Neural cell (in vitro differentiated cells): Measurements from ENCODE around the gene SLCO3A1.

Experiments used
- EP300 ChIP-seq: fragments of 450-650 bp; conservative IDR thresholded peaks from 2 replicates; pipeline ENCODE4 v1.6.1; 2014; ENCODE audit warnings: antibody characterized with exemption, mild to moderate bottlenecking, moderate library complexity; ENCODE audit not compliant: poor library complexity, severe bottlenecking
- EZH2 ChIP-seq: fragments of 200-600, 300-800 bp; shearing (Covaris generic), sonication (generic); IDR thresholded peaks from 2 replicates; pipeline ENCODE4 v1.6.1; 2014; ENCODE audit warnings: antibody characterized with exemption, low read length, borderline replicate concordance, mild to moderate bottlenecking; ENCODE audit not compliant: insufficient read depth, poor library complexity, severe bottlenecking
- MXI1 ChIP-seq: fragments of 450-650 bp; conservative IDR thresholded peaks from 2 replicates; pipeline ENCODE4 v1.6.1; 2014; ENCODE audit warnings: antibody characterized with exemption, mild to moderate bottlenecking; ENCODE audit not compliant: poor library complexity, severe bottlenecking
- POLR2AphosphoS5 ChIP-seq: IDR thresholded peaks from 2 replicates; pipeline ENCODE4 v1.6.1; 2012
- SMC3 ChIP-seq: fragments of 450-650 bp; conservative IDR thresholded peaks from 2 replicates; pipeline ENCODE4 v1.6.1; 2014; ENCODE audit warnings: antibody characterized with exemption, mild to moderate bottlenecking, moderate library complexity; ENCODE audit not compliant: poor library complexity
- TAF1 ChIP-seq: IDR thresholded peaks from 2 replicates; pipeline ENCODE4 v1.6.1; 2012; ENCODE audit warnings: low read depth
- TF ChIP-seq, protein P1 (sequence below): fragments of 450-650 bp; IDR thresholded peaks from 2 replicates; pipeline ENCODE4 v1.5.1; 2014; ENCODE audit warnings: antibody characterized with exemption, mild to moderate bottlenecking, moderate library complexity; ENCODE audit not compliant: poor library complexity, severe bottlenecking
- TF ChIP-seq, protein P2 (sequence below): IDR thresholded peaks from 2 replicates; pipeline ENCODE4 v1.6.1; 2012; ENCODE audit warnings: borderline replicate concordance

DNA sequence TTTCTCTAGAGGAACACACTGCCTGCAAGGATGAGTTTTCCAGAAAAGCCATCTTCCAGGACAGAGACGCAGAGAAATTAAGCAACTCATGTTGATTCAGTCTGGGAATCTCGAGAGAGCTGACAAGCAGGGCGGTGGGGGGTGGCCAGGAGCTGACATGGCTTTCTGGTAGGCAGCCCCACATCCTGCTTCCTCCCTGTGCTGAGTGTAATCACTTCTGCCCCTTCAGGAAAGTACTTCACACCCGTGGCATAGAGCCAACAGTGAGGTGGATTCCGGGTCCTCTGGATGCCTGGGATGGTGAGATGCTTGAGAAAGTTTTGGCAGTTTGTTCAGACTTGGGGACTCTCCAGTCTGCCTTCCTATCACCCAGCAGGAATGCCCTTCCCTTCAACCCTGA lies 221.1 kb downstream of the SLCO3A1 start:
- TF ChIP-seq, protein P1, sequence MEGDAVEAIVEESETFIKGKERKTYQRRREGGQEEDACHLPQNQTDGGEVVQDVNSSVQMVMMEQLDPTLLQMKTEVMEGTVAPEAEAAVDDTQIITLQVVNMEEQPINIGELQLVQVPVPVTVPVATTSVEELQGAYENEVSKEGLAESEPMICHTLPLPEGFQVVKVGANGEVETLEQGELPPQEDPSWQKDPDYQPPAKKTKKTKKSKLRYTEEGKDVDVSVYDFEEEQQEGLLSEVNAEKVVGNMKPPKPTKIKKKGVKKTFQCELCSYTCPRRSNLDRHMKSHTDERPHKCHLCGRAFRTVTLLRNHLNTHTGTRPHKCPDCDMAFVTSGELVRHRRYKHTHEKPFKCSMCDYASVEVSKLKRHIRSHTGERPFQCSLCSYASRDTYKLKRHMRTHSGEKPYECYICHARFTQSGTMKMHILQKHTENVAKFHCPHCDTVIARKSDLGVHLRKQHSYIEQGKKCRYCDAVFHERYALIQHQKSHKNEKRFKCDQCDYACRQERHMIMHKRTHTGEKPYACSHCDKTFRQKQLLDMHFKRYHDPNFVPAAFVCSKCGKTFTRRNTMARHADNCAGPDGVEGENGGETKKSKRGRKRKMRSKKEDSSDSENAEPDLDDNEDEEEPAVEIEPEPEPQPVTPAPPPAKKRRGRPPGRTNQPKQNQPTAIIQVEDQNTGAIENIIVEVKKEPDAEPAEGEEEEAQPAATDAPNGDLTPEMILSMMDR, result no peak
- TF ChIP-seq, protein P2, sequence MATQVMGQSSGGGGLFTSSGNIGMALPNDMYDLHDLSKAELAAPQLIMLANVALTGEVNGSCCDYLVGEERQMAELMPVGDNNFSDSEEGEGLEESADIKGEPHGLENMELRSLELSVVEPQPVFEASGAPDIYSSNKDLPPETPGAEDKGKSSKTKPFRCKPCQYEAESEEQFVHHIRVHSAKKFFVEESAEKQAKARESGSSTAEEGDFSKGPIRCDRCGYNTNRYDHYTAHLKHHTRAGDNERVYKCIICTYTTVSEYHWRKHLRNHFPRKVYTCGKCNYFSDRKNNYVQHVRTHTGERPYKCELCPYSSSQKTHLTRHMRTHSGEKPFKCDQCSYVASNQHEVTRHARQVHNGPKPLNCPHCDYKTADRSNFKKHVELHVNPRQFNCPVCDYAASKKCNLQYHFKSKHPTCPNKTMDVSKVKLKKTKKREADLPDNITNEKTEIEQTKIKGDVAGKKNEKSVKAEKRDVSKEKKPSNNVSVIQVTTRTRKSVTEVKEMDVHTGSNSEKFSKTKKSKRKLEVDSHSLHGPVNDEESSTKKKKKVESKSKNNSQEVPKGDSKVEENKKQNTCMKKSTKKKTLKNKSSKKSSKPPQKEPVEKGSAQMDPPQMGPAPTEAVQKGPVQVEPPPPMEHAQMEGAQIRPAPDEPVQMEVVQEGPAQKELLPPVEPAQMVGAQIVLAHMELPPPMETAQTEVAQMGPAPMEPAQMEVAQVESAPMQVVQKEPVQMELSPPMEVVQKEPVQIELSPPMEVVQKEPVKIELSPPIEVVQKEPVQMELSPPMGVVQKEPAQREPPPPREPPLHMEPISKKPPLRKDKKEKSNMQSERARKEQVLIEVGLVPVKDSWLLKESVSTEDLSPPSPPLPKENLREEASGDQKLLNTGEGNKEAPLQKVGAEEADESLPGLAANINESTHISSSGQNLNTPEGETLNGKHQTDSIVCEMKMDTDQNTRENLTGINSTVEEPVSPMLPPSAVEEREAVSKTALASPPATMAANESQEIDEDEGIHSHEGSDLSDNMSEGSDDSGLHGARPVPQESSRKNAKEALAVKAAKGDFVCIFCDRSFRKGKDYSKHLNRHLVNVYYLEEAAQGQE, result no peak
- TF ChIP-seq EZH2 (no peak), POLR2AphosphoS5 (no peak), EP300 (no peak), MXI1 (no peak), SMC3 (no peak), TAF1 (no peak)
